ENCODE results near the gene HLA-E.

DNA sequence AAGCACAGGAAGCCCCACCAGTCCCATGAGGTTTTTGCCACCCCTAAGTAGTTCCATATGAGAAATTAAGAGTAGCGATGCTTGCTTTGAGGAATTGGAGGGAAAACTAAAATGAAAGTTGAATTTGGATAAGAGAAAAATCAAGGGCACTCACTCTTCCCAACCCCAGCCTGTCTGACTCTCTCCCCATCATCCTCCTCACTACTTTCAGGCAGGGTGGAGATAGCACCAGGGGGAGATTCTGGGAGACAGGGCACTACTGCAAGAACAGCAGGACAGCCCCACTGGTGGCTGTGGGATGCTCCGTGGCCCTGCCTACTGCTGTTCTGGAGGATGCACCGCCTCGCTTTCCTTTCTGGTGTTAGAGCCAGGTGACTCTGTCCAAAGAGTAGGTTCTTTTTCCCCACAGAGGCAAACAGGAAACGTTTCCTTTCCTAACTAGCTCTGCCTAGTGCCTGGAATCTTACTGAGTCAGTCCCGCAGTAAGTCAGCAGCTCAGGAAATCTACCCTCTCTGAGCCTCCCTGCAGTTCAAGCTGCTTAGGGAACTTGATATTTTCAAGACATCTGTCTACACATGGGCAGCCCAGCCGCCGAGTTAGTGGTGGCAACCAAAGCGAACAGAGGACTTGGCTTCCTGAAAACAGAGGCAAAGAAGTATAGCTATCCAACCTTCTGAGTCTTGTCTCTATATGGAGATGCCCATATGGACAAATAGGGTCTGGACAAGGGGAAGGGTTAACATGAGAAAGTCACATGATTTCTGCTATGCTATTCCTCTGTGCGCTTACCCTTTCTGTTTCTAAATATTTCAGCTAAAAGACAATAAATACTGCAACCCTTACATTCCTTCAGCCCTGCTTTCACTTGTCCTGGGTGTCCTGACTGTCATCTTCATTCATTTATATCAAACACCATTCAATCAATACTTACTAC, 11.4 kb downstream of the HLA-E start:
- TF ChIP-seq, protein P1, sequence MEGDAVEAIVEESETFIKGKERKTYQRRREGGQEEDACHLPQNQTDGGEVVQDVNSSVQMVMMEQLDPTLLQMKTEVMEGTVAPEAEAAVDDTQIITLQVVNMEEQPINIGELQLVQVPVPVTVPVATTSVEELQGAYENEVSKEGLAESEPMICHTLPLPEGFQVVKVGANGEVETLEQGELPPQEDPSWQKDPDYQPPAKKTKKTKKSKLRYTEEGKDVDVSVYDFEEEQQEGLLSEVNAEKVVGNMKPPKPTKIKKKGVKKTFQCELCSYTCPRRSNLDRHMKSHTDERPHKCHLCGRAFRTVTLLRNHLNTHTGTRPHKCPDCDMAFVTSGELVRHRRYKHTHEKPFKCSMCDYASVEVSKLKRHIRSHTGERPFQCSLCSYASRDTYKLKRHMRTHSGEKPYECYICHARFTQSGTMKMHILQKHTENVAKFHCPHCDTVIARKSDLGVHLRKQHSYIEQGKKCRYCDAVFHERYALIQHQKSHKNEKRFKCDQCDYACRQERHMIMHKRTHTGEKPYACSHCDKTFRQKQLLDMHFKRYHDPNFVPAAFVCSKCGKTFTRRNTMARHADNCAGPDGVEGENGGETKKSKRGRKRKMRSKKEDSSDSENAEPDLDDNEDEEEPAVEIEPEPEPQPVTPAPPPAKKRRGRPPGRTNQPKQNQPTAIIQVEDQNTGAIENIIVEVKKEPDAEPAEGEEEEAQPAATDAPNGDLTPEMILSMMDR (IDR thresholded peaks at IDR 0.05), result no peak
- TF ChIP-seq POLR2A (IDR thresholded peaks at IDR 0.05) (no peak), EP300 (IDR thresholded peaks at IDR 0.05) (no peak)
